Left colon (tissue), 2 donors: Measurements from ENCODE around the gene SGO2. TPM values are rescaled to one million over a fixed set of nuclear protein-coding genes. Genes with fewer than 3 reads are reported as not detected.

Source experiments
- ATAC-seq: fragments of 200-7000 bp; cut with Tn5 transposase; one replicate; pipeline ENCODE4 v1.9.1; 2020; ENCODE audit warnings: mild to moderate bottlenecking, moderate library complexity
- DNase-seq, 2 donors: peaks; one replicate each; pipeline ENCODE4 v3.0.0-alpha.2; 2020
- intact Hi-C, 2 donors: fragments of 100-400 bp; cut with DNase I in 1 of 2; cut with micrococcal nuclease in 1 of 2; formaldehyde crosslinking; loops; one replicate each; pipeline versions ENCODE4 v1.11.2 to v1.14.0; 2022; cut with DNase I, micrococcal nuclease
- long read RNA-seq: library from polyadenylated mRNA; unstranded; transcript quantifications from one replicate; pipeline ENCODE4 v2.0.0, GENCODE V29; 2021
- total RNA-seq, 2 donors: library from RNA; stranded (reverse); fragmentation: NEBNext Ultra II Directional; extraction: Animal tissue kit (Norgen Biotek cat#: 25700); gene quantifications; one replicate each; pipeline ENCODE4 v1.2.1, GENCODE V29; 2021
- donor health status: DM: no; HTN: no; CAD: no.
- donor health status: DM: yes; HTN: yes; CAD: no.

The SGO2 gene
- total RNA-seq: 1 to 10 TPM; 2.6 to 3.9 TPM
- long read RNA-seq, partial matches to known transcripts: 2 of 3 reads
- long read RNA-seq, other reads (novel, unspliced or antisense): 1 of 3 reads

GRCh38 chr2:200525882-200526651 is at the start of gene SGO2:
Gene SGO2 (plus strand): TSS chr2:200526207. CDS start chr2:200532976, 6,769 bp downstream.
- DNase-seq: peak; percentile 96 to 97
- intact Hi-C loops: no loop called here
- peak; percentile 94 for ATAC-seq

GRCh38 chr2:200476836-200477235 is 49.2 kb upstream of the SGO2 start:
- DNase-seq (no peak), ATAC-seq (no peak)
- intact Hi-C loops: loop anchor here in 1 of 2 donors (10.0 kb wide), 1 partner anchor 492 kb away; no protein-coding TSS in a partner anchor

GRCh38 chr2:200477667-200478131 is 48.3 kb upstream of the SGO2 start:
- intact Hi-C loops: loop anchor here in 1 of 2 donors (10.0 kb wide), 1 partner anchor 493 kb away; no protein-coding TSS in a partner anchor
- peak in 1 of 2 donors; percentile 32 for DNase-seq
- ATAC-seq: no peak

GRCh38 chr2:200479692-200480265 is 46.2 kb upstream of the SGO2 start:
- ATAC-seq (no peak), DNase-seq (no peak)
- intact Hi-C loops: loop anchor here (2.0 to 10.0 kb wide), 2 partner anchors 495 to 499 kb away; no protein-coding TSS in a partner anchor

GRCh38 chr2:200482194-200482593 is 43.8 kb upstream of the SGO2 start:
- intact Hi-C loops: no loop called here
- DNase-seq (no peak), ATAC-seq (no peak)

- intact Hi-C loops: no loop called here
- DNase-seq (peak; percentile 69 to 77), ATAC-seq (peak; percentile 90)
Measured at GRCh38 chr2:200483729-200484198, 42.2 kb upstream of the SGO2 start.

GRCh38 chr2:200484934-200485333 is 41.1 kb upstream of the SGO2 start:
- ATAC-seq (no peak), DNase-seq (no peak)
- intact Hi-C loops: no loop called here

GRCh38 chr2:200486529-200486928 is 39.5 kb upstream of the SGO2 start:
- intact Hi-C loops: no loop called here
- ATAC-seq: no peak
- DNase-seq: no peak

- intact Hi-C loops: no loop called here
- no peak for DNase-seq
- no peak for ATAC-seq
Measured at GRCh38 chr2:200488169-200488568, 37.8 kb upstream of the SGO2 start.

- intact Hi-C loops: no loop called here
- DNase-seq: no peak
Measured at GRCh38 chr2:200490001-200490400, 36.0 kb upstream of the SGO2 start.

GRCh38 chr2:200492656-200493055 is 33.4 kb upstream of the SGO2 start:
- intact Hi-C loops: no loop called here

More at GRCh38 chr2:200490001-200490400, 36.0 kb upstream of the SGO2 start:
- no peak for ATAC-seq

GRCh38 chr2:200494048-200494447 is 32.0 kb upstream of the SGO2 start:
- intact Hi-C loops: no loop called here
- ATAC-seq (no peak), DNase-seq (no peak)

More at GRCh38 chr2:200492656-200493055, 33.4 kb upstream of the SGO2 start:
- ATAC-seq (no peak), DNase-seq (no peak)

- ATAC-seq (no peak), DNase-seq (no peak)
- intact Hi-C loops: no loop called here
Measured at GRCh38 chr2:200496696-200497095, 29.3 kb upstream of the SGO2 start.

GRCh38 chr2:200498402-200499162 is 27.4 kb upstream of the SGO2 start:
- no peak for ATAC-seq
- intact Hi-C loops: no loop called here
- DNase-seq: no peak

GRCh38 chr2:200502196-200502595 is 23.8 kb upstream of the SGO2 start:
- intact Hi-C loops: no loop called here
- DNase-seq: no peak
- no peak for ATAC-seq

GRCh38 chr2:200506679-200507078 is 19.3 kb upstream of the SGO2 start:
- ATAC-seq: no peak
- DNase-seq: no peak
- intact Hi-C loops: no loop called here

- intact Hi-C loops: no loop called here
- ATAC-seq (peak; percentile 67), DNase-seq (no peak)
Measured at GRCh38 chr2:200507179-200507578, 18.8 kb upstream of the SGO2 start.

GRCh38 chr2:200509235-200509611 is 16.8 kb upstream of the SGO2 start:
- peak; percentile 14 for ATAC-seq
- intact Hi-C loops: no loop called here
- DNase-seq: peak in 1 of 2 donors; percentile 25
